Activated T-cell treated with anti-CD3 and anti-CD28 coated beads, Interleukin-2, amount 50 U/mL, for 1 hour (primary cell): Measurements from ENCODE around the gene ACTA1.
"Not testable (repeated sequence)": the region's sequence is repeated elsewhere in the genome, so short reads cannot be mapped to it uniquely, and the experiment has no call there.

Experiments
- DNase-seq: peaks from one replicate; pipeline ENCODE4 v3.0.0-alpha.2; 2020

The ACTA1 gene

DNA sequence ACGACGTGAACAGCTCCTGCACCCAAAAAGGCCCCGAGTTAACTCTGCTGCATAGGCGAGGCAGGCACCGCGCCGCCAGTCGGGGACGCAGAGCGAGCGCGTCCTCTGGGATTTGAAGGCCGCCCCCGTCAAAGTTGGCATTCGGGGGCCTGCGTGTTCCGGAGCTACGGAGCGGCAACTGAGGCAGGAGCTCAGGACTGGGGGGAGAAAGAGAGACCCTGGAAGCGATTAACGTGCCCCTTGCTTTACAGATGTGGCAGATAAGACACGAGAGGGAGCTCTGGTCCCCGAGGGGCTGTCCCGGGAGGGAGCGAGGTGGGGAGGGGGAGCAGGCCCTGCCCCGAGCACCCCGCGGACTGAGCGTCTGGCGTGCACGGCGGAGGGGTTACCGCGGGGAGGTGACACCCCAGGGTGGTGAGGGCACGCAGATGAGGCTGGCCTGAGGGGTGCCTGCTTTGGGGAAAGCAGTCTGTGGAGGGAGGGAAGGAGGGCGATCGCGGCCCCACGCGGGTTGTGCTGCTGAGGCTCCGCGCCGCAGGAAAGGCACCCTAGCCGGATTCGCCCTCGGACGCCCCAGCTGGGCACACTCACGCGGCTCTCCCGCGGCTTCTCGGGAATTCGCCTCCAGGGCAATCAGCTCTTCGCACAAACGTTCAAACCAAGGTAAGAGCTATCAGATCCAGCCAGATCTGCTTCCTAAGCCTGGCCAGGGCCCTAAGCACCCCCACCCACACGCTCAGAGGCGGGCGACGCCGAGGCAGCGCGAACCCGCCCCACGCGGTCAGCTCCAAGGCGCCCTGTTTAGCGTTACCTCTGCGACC, 26.5 kb downstream of the ACTA1 start:
- peak; percentile 21 for DNase-seq

DNA sequence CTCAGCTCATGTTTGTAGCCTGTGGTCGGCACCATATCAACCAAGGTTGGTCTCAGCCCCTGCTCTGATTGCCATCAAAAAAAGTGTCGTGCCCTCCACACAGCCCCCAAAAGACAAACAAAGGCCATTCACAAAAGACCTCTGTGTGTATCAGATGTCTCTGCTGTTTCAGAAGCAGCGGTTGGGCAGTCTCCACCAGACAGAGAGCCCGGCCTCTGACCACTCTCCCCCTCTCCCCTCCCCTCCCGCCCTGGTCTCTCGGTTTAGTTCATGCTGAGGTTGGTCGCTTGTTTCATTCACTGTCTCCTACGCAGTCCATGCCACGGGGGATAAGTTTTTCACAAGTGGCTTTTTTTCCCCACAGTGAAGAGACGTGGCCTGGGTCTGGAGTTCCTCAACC, 27.1 kb downstream of the ACTA1 start:
- no peak for DNase-seq

DNA sequence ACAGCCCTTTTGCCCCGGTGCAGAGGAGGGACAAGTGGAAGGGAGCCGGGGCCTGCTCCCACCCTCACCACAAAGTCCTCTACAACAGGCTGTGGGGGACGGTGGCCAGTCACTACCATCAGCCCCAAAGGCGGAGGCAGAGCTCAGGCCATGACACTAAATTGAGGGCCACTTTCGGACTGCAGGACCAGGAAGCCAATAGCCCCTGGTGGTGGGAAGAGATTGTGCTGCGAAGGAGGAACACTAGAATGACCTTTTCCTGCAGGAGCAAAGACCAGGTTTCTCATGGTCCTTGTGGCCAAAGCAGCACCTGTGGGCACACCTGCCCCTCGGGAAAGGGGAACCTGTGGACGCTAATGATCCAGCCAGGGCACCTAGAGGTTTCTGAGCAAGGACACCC, 30.3 kb downstream of the ACTA1 start:
- no peak for DNase-seq

DNA sequence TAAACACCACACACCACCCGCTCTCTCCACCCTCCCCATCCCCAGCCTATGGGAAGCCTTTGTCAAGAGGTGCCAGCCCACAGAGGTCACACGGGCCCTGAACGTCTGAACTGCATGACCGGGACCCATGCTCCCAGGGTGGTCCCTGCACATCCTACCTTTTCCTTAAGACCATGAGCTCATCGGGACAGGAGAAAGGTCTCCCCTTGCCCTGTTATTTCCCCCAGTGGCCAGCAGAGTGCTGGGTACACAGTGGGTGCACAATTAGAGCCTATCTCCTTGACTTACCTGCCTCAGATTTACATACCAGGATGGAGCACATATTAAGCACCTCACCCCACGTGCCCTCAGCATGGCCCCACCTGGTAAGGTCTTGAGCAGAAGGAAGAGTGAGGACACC, 30.9 kb downstream of the ACTA1 start:
- no peak for DNase-seq

DNA sequence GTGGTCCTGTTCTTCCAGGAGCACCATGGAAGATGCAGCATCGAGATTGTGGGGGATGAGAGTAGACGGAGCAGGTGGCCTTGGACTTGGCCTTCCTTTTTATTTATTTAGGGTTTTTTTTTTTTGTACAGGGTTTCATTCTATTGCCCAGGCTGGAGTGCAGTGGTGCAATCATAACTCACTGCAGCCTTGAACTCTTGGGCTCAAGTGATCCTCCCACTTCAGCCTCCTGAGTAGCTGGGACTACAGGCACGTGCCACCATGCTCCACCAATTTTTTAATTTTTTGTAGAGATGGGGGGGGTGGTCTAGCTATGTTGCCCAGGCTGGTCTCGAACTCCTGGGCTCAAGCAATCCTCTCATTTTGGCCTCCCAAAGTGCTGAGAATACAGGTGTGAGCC, 31.6 kb downstream of the ACTA1 start:
- not testable (repeated sequence) for DNase-seq

DNA sequence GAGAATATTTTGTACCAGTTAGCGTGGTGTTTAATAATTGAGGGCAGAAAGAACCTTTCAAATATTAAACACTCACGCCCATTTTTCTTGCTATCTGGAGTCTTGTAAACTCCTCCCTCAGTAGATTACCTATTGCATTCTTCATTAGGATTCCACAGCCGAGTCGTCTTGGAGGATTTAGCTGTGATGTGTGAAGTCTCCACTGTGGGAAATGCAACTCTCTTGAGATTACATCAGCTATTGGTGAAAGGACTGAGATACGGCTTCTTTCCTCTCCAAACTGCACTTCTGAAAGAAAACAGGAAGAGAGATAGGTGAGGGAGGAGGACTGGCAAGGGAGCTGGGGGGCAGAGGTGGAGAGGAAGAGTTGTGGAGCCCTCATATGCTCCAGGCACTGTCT, 36.1 kb downstream of the ACTA1 start:
- no peak for DNase-seq

DNA sequence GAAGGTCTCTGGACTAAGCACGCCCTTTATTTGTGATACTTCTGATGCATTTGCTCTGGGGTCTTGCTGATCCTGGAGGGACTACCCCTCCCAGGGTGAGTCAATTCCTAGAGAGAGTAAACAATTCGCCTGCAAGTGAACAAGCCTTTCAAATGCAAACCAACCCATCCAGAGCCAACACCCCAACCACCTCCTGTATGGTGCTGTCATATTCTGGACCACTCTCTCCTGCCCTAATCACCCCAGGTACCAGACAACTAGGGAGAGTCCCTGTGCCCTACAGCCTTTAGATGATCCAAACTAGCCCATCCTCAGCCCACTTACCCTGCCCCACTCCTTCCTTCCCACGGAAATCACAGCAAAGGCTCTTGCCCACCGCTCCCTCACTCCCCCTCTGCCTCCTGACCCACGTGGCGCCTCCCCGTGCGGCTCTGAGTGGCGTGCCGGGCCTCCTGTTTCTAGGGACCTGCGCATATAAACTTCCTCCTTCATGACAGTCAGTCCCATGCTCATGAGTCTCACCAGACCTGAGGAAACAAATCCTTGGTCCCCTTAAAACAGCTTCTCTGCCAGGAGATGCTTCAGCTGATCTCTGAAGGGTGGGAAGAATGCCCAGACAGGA, 37.2 kb downstream of the ACTA1 start:
- DNase-seq: no peak

DNA sequence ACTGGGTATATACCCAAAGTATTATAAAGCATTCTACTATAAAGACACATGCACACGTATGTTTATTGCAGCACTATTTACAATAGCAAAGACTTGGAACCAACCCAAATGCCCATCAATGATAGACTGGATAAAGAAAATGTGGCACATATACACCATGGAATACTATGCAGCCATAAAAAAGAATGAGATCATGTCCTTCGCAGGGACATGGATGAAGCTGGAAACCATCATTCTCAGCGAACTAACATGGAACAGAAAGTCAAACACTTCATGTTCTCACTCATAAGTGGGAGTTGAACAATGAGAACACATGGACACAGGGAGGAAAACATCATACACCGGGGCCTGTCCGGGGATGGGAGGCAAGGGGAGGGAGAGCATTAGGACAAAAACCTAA, 39.4 kb downstream of the ACTA1 start:
- DNase-seq: not testable (repeated sequence)

DNA sequence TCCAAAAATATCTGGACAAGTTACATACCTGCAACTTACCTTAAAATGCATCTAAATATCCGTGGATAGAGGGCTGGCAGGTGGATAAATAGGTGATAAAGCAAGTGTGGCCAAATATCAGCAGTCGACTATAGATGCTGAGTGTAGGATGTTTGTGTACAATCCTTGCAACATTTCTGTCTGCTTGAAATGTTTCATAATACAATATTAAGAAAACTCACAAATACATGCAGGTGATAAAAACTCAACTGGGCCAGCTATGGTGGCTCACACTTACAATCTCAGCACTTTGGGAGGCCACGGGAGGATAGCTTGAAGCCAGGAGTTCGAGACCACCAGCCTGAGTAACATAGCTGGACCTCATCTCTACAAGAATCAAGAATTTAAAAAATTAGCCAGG, 41.0 kb downstream of the ACTA1 start:
- DNase-seq: no peak

DNA sequence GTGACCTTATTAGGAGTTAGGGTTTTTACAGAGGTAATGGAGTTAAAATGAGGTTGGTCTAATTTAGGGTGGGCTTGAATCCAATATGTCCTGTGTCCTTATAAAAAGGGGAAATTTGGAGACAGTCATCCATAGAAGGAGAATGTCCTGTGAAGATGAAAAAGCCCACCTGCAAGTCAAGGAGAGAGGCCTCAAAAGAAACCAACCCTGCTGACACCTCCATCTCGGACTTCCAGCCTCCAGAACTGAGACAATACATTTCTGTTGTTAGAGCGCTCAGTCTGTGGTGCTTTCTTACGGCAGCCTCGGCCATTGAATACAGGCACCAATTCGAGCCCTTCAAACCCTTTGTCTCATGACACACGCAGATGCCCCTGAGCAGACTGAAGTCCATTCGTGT, 43.8 kb downstream of the ACTA1 start:
- DNase-seq: no peak

DNA sequence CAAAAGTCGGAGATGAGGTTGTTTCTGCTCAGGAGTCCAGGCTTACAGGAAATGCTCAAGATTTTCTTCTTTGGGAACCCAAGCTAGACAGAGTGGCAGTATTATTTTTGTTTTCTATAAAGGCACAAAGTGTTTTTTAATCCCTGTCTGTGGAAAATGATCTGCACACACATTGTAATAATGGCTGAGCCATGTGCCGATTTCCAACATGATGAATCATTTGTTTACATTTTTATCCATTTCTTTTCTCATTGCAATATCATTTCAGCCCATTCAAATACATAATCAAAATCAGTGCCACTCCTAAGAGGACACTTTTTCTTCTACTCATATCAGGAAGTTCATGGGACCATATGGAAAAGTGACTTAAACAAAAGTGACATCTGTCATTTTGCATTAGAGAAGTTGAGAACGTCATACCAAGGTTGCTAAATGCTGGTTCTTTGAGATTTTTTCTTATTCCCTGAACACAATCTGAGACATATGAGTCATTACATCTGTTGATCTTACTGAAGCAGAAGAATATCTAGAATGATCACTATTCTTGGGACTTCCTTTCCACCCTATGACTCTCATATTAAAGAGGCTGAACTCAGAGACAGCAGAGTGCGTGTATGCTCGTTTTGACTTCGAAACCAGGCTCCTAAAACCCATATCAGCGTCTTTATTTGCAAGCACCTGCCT, 44.9 kb downstream of the ACTA1 start:
- no peak for DNase-seq

DNA sequence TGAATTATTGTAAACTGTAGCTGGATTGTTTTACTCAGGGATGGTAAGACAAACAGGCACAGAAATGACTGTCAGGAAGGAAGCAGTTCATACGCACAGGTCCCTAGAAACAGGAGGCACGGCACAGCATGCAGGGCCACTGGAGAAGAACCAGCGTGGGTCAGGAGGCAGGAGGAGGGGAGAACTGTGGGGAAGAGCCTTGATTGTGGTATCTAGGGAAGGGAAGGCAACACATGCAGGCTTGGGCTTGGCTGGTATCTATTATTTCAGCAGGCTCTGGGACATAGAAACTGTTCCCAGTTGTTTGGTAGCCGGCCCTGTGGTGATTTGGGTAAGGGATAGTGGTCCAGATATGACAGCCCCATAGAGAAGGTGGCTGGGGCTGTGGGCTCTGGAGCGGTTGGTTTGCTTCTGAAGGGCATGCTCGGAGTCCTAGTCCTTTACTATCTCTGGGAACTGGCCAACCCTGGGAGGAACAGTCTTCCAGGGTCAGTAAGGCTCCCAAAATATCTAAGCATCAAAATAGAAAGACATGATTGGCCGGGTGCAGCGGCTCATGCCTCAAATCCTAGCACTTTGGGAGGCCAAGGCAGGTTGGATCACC, 47.9 kb downstream of the ACTA1 start:
- DNase-seq: no peak

DNA sequence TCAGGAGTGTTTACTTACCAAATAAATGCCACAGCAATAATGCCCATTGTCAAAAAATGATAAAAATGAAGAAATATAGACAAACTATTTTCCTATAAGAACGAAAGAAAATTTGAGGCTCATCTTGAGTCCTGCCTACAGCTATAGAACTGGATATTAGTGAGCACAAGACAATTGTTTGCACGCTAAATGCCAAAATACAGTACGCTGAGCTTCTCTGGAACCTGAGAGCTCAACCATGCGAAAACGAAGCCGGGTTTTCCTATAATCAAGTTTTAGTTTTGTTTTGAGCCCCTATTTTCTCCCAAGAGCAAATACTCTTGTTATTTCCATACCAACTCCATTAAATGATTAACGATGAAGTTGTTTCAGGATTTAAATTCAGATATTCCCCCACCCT, 49.1 kb downstream of the ACTA1 start:
- no peak for DNase-seq

DNA sequence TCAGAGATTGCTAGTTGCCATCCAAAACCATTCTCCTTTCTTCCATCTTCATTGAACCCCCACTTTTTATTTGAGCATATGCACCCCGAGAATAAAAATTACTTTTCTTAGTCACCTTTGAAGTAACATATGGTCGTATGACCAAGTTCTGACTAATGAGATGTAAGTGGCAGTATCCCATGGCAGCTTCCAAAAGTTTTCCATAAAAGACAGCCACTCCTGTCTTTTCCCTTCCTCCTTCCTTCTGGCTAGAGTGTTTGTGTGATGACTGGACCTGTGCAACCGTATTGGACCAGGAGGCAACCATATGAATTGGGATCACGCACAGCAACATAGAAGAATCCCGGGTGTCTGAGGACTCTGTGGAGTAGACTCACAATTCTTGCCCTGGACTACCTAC, 49.9 kb downstream of the ACTA1 start:
- DNase-seq: no peak

DNA sequence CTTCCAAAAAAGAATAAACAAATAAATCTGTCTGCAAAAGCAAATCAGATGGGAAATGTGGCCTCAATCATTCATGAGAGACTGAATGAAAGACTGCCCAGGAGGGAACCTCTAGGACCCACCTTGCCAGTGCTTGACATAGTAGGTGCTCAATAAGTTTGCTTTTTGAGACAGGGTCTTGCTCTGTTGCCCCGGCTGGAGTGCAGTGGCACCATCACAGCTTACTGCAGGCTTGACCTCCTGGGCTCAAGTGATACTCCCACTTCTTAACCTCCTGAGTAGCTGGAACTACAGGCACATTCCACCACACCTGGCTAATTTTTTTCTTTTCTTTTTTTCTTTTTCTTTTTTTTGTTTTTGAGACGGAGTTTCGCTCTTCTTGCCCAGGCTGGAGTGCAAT, 50.7 kb downstream of the ACTA1 start:
- DNase-seq: no peak
